ENCODE results near the gene B3GALT5.
"Not testable (repeated sequence)": the region's sequence is repeated elsewhere in the genome, so short reads cannot be mapped to it uniquely, and the experiment has no call there.

The B3GALT5 gene, protein sequence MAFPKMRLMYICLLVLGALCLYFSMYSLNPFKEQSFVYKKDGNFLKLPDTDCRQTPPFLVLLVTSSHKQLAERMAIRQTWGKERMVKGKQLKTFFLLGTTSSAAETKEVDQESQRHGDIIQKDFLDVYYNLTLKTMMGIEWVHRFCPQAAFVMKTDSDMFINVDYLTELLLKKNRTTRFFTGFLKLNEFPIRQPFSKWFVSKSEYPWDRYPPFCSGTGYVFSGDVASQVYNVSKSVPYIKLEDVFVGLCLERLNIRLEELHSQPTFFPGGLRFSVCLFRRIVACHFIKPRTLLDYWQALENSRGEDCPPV

DNA sequence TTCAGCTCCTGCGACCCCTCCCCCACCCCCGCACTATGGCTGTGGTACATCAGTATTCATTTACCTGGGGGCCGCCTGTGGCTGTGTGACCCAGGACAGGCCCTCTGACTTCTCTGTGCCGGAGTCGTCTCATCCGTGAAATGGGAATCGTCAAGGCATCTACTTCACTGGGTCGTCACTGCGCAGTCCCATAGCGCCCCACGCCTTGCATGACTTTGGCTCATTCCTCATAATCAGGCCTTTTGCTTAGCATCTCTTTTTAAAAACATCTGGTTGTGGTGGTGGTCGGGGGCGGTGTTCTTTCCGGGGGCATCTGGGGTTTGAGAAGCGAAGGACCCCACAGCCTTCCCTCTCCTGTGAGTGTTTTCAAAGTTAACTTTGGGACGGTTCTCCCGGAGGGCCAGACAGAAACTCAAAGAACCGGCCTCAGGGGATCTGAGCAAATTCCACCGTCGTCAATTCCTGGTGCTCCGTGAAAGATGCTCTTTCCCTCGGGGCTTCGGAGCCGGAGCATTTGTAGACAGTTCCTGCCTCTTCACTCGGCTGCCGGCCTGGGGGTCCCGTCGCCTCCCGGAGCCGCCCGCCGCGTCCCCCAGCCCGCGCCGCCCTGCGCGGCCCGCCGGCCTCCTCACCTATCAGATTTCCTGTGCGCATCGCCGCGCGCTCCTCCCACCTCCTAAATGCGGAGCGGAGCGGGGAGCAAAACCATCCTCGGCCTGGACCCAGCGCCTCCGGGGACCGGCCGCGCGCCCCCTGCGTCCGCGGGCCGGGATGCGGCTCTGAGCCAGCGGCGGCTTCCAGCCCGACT, at the start of gene B3GALT5:
B3GALT5 (plus strand) TSS at position 708 of the 808 bp plus-strand sequence. CDS start 47,620 bp downstream, outside the sequence.
- no peak for DNase-seq (ENCODE audit: low spot score)

DNA sequence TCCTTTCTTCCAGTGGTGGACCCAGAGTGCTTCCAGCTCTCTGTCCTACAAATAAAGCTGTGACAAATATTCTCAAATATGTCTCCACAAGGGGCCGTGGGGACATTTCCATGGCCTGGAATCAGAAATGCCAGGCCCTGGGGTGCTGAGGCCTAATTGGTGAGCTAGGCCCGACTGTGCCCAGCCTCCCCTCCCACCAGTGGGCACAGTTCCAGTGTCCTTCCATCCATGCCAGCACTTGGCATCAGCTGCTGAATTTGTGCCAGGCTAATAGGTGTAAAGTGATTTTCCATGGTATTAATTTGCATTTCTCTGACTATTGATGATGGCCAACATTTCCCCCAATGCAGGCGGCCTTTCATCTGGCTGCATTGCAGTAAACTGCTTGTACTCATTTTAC, 48.5 kb upstream of the B3GALT5 start:
- no peak for DNase-seq (ENCODE audit: low spot score)

DNA sequence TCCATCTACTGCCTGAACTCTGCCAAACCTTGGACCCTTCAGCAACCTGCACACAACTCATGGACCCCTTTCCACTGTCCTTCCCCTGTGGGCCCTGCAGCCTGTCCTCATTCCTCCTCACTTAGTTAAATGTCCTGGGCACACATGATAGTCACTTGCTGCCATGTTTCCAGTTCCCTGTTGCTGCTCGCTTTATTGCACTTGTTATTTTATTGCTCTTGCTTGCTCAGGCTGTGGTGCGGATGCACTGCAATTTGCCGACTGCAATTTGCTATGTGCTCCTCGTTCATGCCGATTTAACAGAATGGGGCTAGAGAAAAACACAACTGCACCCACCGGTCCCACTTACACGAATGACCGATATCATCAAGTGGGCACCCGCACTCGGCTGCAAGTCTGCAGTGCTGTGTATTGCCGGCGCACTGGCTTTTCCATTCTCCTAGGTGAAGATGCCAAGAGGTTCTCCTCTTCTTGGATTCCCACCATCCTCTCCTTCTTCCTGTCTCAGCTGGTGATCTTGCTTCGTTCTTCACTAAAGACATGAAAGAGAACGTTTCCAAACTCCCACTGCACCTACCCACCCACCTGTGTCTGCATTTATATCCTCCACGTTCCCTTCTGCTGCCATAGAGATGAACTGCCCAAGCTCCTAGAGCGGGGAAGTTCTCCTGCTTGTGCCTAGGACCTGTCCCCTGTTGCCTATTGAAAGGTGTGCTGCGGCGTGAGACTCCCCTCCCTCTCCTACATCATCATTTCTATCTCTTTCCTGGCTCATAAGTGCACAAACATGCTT, 45.4 kb upstream of the B3GALT5 start:
- no peak for DNase-seq (ENCODE audit: low spot score)

DNA sequence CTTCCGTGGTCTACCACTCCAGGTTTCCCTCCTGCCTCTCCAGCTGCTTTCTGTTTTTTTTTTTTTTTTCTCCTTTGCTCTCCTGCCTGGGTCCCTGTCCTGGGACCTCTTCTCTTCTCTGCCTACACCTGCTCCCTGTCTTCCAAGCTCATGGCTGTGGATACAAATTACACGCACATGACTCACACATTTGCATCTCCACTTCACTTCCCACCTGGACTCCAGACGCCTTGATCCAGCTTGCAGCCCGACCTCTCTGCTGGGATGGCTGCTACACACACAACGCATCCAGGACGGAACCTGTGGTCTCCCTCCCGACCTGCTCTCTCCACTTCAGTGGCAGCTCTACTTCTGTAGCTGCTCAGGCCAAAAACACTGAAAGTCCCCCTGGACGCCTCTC, 44.4 kb upstream of the B3GALT5 start:
- DNase-seq (ENCODE audit: low spot score), result no peak

DNA sequence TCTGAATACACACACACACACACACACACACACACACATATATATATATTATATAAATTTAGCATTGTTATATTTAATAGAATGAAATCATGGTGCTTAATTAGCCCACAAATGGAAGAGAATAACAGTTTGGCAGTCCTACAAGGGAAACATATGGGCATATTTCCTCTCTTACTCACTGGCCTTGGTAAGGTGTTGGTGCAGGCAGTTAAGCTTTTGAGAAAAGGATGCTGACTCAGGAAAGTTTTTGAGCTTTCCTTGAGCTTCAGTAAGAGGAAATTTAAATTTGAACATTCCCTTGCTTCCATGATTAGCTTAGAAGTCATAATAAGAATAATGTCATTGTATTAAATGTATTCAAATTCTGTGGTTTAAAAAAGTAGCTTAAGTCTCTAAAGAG, 37.0 kb upstream of the B3GALT5 start:
- no peak for DNase-seq (ENCODE audit: low spot score)

GRCh38 chr21:39576518-39577128, 36.1 kb upstream of the B3GALT5 start:
- no peak for DNase-seq (ENCODE audit: low spot score)

DNA sequence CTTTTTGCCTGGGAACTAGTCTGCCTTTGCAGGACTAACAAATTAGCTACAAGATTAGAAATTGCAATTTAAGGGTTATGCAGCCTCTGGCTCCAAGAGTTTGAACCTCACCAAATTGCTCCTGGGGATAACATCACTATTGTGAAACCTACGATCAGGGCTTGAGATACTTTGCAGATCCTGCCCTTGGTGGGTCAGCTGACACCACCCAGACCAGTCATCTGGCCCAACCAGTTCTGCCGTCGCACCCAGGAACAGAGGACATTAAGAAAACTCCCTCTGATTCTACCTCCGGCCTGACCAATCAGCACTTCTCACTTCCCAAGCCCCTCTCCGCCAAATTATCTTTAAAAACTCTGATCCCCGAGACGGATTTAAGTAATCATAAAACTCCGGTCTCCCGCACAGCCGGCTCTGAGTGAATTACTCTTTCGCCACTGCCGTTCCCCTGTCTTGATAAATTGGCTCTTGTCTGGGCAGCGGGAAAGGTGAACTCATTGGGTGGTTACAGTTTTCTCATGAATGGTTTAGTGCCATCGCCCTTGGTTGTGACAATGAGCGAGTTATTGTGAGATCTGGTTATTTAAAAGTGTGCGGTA, 32.9 kb upstream of the B3GALT5 start:
- DNase-seq (ENCODE audit: low spot score), result no peak

GRCh38 chr21:39580744-39581143, 32.0 kb upstream of the B3GALT5 start:
- no peak for DNase-seq (ENCODE audit: low spot score)

DNA sequence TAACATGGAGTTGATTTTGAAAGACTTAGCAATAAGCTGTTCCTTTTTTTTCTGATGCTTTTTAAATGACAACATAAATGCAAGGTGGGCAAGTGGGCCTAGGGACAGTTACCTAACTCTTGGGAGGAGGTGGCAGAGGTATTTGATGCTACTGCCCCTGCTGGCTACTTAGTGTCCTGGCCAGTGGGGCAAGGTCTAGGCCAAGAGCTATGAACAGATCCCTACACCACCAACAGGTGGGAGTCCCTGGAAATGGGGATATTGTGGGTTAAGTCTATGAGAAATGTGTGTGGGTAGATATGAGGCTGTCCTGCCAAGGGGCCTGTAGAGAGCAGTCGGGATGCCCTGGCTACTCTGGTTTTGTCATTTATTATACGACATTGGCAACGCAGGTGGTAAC, 31.3 kb upstream of the B3GALT5 start:
- DNase-seq (ENCODE audit: low spot score), result no peak

GRCh38 chr21:39582749-39583148, 30.0 kb upstream of the B3GALT5 start:
- no peak for DNase-seq (ENCODE audit: low spot score)

- DNase-seq (ENCODE audit: low spot score), result not testable (repeated sequence)
Measured at GRCh38 chr21:39583586-39583985, 29.2 kb upstream of the B3GALT5 start.

- no peak for DNase-seq (ENCODE audit: low spot score)
Measured at GRCh38 chr21:39587376-39587775, 25.4 kb upstream of the B3GALT5 start.

DNA sequence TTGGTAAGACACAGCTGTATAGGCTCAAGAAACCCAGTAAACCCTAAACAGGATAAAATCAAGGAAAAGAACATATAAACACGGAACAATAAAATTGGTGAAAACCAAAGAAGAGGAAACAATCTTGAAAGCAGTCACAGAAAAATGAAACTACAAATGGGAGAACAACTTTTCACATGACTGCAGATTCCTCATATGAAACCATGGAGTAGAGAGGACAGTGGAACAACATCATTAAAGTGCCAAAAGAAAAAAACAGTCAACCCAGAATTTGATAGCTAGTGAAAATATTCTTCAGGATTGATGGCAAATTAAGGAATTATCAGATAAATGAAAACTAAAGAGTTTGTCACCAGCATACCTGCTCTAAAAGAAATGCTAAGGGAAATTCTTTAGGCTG, 23.9 kb upstream of the B3GALT5 start:
- DNase-seq (ENCODE audit: low spot score), result no peak

GRCh38 chr21:39593522-39593921, 19.2 kb upstream of the B3GALT5 start:
- DNase-seq (ENCODE audit: low spot score), result no peak

GRCh38 chr21:39595465-39595864, 17.3 kb upstream of the B3GALT5 start:
- no peak for DNase-seq (ENCODE audit: low spot score)

DNA sequence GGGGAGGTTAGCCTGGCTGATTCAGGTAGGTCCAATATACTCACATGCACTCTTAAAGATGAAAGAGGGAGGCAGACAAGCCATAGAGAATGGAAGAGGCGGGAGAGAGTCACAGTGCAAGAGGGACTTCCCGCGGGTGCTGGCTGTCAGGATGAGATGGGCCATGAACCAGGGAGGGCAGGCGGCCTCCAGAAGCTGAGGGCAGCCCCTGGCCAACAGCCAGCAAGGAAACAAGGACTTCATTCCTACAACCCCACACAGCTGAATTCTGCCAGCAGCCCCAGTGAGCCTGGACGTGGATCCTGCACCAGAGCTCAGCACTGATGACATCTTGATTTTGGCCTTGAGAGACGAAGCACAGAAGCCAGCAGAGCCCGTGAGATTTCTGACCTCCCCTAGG, 15.1 kb upstream of the B3GALT5 start:
- DNase-seq (ENCODE audit: low spot score), result no peak

- DNase-seq (ENCODE audit: low spot score), result no peak
Measured at GRCh38 chr21:39599191-39599970, 13.4 kb upstream of the B3GALT5 start.

GRCh38 chr21:39601187-39601928, 11.4 kb upstream of the B3GALT5 start:
- no peak for DNase-seq (ENCODE audit: low spot score)

DNA sequence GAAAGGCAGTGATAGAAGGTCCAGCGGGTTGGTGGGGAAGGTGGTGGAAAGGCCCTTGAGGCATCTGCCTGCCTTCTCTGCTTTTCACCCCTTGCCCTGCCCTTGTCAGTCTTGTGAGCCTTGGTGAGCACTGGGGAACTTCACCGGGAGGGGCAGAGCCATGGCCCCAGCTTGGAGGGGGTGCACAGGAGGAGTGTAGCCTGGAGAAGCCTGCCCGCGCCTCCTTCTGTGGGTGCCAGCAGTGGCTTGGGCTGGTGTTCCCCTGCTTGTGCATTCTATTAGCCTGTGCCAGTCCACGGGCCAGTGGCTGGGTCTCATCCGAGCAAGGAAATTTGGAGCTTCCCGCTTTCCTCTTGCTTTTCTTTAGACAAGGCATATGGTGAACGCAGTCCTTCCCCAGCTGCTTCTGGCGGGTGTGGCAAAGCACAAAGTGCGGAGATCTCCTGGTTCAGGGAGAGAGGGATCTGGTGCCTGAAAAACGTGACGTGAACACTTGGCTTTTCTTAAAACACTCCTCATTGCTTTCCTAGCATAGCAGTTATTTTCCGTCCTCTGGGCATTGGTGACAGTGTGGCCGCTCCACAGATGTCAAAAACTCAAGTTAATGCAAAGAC, 10.6 kb upstream of the B3GALT5 start:
- no peak for DNase-seq (ENCODE audit: low spot score)

GRCh38 chr21:39602793-39603192, 9.9 kb upstream of the B3GALT5 start:
- no peak for DNase-seq (ENCODE audit: low spot score)

Data from D341Med (cell line).